Measurements from ENCODE around the gene PUM2.

PUM2 gene

DNA sequence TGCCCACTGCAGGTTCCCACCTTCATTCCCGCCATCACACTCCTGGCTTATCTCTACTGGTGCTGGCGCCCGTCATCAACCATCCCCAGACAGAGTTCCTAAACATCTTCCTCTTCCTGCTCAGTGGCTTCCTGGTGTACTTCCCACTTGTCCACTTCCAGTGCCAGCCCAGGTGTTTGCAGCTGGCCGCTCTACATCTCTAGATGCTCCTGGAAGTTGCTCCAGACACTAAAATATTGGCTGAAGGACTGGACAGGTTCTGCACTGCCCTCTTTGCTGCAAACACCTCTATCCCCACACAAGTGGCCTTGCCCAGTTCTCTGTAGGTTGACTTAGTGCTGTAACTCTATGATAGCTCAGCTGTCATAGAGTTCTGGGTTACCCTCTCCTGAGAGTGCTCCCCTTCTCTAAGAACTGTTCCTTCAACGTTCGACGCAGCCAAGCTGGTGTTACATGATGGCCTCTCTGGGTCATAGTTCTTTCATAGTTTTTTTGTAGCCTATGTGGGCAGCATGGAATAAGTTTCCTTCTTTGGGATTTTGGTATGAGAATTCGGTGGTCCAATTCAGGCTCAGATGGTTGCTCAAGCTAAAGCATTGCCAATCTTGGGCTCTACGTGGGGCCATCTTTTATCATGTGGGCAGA, 45.8 kb upstream of the PUM2 start:
- Histone ChIP-seq H2AFZ (no peak overlapping the region), H3K36me3 (ENCODE audit: control insufficient read depth, insufficient read depth, low read length) (no peaks in the 10 kb centered on the region), H3K27me3 (ENCODE audit: control insufficient read depth, insufficient read depth, low read length) (no peaks in the 10 kb centered on the region), H3K9me3 (ENCODE audit: control insufficient read depth, low read length) (no peaks in the 10 kb centered on the region), H3K4me1 (no peaks in the 10 kb centered on the region), H3K4me3 (ENCODE audit: low read depth, low read length) (no peak overlapping the region), H3K79me2 (no peaks in the 10 kb centered on the region), H3K27ac (no peak overlapping the region), H3K4me2 (ENCODE audit: low read length) (no peak overlapping the region), H3K9ac (no peak overlapping the region)
- TF ChIP-seq CTCF (IDR thresholded peaks at IDR 0.05) = no peak

DNA sequence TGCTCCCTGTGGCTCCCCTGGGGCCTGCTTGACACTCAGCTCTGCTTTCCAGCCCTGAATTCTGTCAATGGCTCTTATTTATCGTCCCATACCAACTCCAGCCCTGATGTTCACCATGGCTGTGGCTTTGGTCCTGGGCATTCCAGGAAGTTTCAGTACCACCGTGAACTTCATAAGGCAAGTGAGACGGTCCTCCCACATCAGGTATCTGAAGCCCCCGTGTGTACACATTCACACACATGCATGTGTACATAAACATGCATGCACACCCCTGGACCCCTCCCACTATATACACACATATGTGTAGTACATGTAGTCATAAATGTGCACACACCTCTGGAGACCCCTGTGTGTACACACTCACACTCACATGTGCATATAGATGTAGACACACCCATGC, 43.3 kb upstream of the PUM2 start:
- Histone ChIP-seq H3K4me2 (ENCODE audit: low read length) (no peak overlapping the region), H3K4me1 (no peaks in the 10 kb centered on the region), H3K36me3 (ENCODE audit: control insufficient read depth, insufficient read depth, low read length) (no peaks in the 10 kb centered on the region), H3K9me3 (ENCODE audit: control insufficient read depth, low read length) (no peaks in the 10 kb centered on the region), H3K27me3 (ENCODE audit: control insufficient read depth, insufficient read depth, low read length) (no peaks in the 10 kb centered on the region), H3K79me2 (no peaks in the 10 kb centered on the region), H3K4me3 (ENCODE audit: low read depth, low read length) (no peak overlapping the region), H2AFZ (no peak overlapping the region), H3K9ac (no peak overlapping the region), H3K27ac (no peak overlapping the region)
- no peak for TF ChIP-seq CTCF (IDR thresholded peaks at IDR 0.05)

GRCh38 chr2:20391951-20392699, 41.5 kb upstream of the PUM2 start:
- no peaks in the 10 kb centered on the region for H3K36me3 ChIP-seq (ENCODE audit: control insufficient read depth, insufficient read depth, low read length)
- H2AFZ ChIP-seq = no peak overlapping the region
- no peaks in the 10 kb centered on the region for H3K79me2 ChIP-seq
- H3K4me2 ChIP-seq (ENCODE audit: low read length) = no peak overlapping the region
- H3K4me3 ChIP-seq (ENCODE audit: low read depth, low read length) = no peak overlapping the region
- H3K27ac ChIP-seq = no peak overlapping the region
- no peak for TF ChIP-seq CTCF (IDR thresholded peaks at IDR 0.05)
- H3K27me3 ChIP-seq (ENCODE audit: control insufficient read depth, insufficient read depth, low read length) = no peaks in the 10 kb centered on the region
- no peak overlapping the region for H3K9ac ChIP-seq
- H3K4me1 ChIP-seq = no peaks in the 10 kb centered on the region
- no peaks in the 10 kb centered on the region for H3K9me3 ChIP-seq (ENCODE audit: control insufficient read depth, low read length)

GRCh38 chr2:20390524-20391123, 40.0 kb upstream of the PUM2 start:
- no peaks in the 10 kb centered on the region for H3K36me3 ChIP-seq (ENCODE audit: control insufficient read depth, insufficient read depth, low read length)
- H3K4me3 ChIP-seq (ENCODE audit: low read depth, low read length) = no peak overlapping the region
- H3K9me3 ChIP-seq (ENCODE audit: control insufficient read depth, low read length) = no peaks in the 10 kb centered on the region
- H2AFZ ChIP-seq = no peak overlapping the region
- H3K9ac ChIP-seq = no peak overlapping the region
- H3K27ac ChIP-seq = no peak overlapping the region
- H3K79me2 ChIP-seq = no peaks in the 10 kb centered on the region
- no peak overlapping the region for H3K4me2 ChIP-seq (ENCODE audit: low read length)
- no peaks in the 10 kb centered on the region for H3K27me3 ChIP-seq (ENCODE audit: control insufficient read depth, insufficient read depth, low read length)
- no peaks in the 10 kb centered on the region for H3K4me1 ChIP-seq
- TF ChIP-seq CTCF (IDR thresholded peaks at IDR 0.05) = no peak
